LNCAP (cell line): ENCODE results near the gene FCER2.

Experiments used
- CTCF ChIP-seq: fragments of 450-650 bp; IDR thresholded peaks from 2 replicates; pipeline ENCODE4 v1.5.1; 2017; ENCODE audit warnings: mild to moderate bottlenecking

Gene FCER2

GRCh38 chr19:7646426-7646700 is 55.6 kb downstream of the FCER2 start:
- TF ChIP-seq CTCF: no peak

GRCh38 chr19:7645656-7646425 is 56.1 kb downstream of the FCER2 start:
- TF ChIP-seq CTCF: no peak

GRCh38 chr19:7645163-7645562 is 56.8 kb downstream of the FCER2 start:
- TF ChIP-seq CTCF: no peak

GRCh38 chr19:7644550-7644877 is 57.4 kb downstream of the FCER2 start:
- no peak for TF ChIP-seq CTCF

GRCh38 chr19:7643031-7643415 is 58.9 kb downstream of the FCER2 start:
- TF ChIP-seq CTCF: no peak

GRCh38 chr19:7642295-7643030 is 59.5 kb downstream of the FCER2 start:
- no peak for TF ChIP-seq CTCF

GRCh38 chr19:7641290-7642276 is 60.3 kb downstream of the FCER2 start:
- TF ChIP-seq CTCF: peak; percentile 7; the same call in 1 of the 2 replicates
